ENCODE results near the gene SWI5. TPM values are rescaled to one million over a fixed set of nuclear protein-coding genes. Genes with fewer than 3 reads are reported as not detected.
A peak's percentile ranks its signal among the peaks of the same experiment; 100 is the strongest.
"Not testable (repeated sequence)": the region's sequence is repeated elsewhere in the genome, so short reads cannot be mapped to it uniquely, and the experiment has no call there.

SWI5 gene
- total RNA-seq = 14.7 TPM

DNA sequence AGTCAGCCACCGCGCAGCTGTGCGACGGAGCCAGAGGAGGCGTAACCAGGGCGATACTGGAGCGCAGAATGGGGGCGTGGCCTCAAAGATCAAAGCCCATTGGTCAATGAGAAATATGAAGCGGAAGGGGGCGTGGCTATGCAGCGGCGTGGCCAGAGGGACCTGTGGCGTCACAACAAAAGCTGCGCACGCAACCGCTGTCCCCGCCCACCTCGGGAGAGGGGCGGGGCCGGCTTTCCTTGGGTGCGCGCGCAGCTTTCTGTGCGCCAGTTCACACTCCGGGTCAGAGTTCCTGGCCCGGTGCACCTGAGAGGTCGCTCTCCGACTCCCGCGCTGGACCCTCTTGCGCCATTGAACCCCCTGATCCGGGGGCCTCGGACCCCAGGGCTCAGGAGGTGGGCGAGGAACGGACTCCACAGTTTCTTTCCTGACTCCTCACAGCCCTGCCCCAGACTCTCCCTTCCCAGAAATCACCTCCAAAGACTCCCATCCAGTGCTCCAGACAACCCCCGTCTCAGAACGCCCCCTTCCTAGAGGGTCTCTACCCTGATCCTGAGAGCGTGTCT lies at the start of gene SWI5:
Gene SWI5 (plus strand): TSS at position 269 of the 566 bp plus-strand sequence.
- peak; percentile 100 for DNase-seq

- no peak for DNase-seq
These were observed 49.7 kb upstream of the SWI5 start for GRCh38 chr9:128226412-128226801.

DNA sequence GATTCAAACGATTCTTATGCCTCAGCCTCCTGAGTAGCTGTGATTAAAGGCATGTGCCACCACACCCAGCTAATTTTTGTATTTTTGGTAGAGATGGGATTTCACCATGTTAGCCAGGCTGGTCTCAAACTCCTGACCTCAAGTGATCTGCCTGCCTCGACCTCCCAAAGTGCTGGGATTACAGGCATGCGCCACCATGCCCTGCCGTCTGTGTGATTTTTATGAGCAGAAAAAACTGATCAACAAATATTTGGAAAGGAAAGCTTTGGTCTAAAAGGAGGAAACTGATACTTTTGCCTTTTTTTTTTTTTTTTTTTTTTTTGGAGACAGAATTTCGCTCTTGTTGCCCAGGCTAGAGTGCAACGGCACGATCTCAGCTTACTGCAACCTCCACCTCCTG lies 45.2 kb upstream of the SWI5 start:
- DNase-seq = not testable (repeated sequence)

- peak; percentile 41 for DNase-seq
These were observed 44.2 kb upstream of the SWI5 start for GRCh38 chr9:128231638-128232527.

GRCh38 chr9:128232528-128233428 lies 43.3 kb upstream of the SWI5 start:
- DNase-seq = no peak

- no peak for DNase-seq
These were observed 42.2 kb upstream of the SWI5 start for GRCh38 chr9:128233817-128234406.

- no peak for DNase-seq
These were observed 34.0 kb upstream of the SWI5 start for GRCh38 chr9:128242124-128242523.

DNA sequence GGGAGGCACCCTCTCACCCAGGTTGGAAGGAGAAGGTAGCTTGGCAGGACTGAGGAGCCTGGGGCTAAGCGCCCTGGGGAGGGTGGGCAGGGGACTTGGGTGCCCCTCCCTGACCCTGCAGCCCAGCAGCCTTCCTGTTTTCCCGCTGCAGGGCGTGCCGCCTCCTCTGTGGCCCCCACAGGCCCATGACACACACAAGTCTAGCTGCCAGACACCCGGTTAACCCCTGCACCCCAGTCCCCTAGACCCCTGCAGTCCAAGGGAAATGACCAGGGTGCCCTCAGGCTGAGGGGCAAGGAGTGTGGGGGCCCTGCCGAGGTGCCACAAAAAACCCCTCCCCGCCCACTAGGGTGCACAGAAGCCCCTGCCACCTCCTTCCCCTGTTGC lies 33.3 kb upstream of the SWI5 start:
- DNase-seq = no peak

DNA sequence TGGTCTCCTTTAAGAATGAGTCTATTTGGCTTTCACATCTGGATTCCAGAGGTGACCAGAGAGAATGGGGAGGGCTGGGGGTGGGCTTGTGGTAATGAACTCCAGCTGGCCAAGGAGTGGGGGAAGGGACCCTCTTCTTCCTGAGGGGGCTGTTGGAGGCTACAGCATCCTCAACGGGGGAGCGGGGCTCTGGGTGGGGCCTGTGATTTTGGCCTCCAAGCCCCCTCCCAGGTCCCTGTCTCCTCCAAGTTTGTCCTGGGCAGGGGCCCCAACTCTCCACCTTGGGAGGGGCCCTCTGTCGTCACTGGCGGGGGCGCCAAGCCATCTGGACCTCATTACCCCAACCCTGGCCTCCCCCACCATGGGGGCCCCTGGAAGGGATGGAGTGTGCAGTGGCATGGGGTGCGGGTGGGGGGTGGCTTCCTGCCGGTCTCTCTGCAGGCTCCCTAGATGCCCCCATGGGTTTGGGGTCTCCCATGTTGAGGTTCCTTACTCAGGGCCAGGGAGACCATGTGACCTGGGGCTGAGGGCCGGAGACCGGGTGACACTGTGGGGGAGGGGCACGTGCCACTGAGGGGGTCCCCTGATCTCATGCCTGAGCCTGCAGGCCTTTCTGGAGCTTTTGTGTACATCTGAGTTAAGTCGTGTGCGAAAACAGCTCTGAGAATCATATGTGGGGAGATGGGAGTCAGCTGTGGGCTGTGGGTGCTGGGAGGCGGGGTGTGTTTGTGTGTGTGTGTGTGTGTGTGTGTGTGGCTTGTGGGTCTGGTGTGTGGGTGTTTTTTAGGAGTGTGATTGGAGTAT lies 32.7 kb upstream of the SWI5 start:
- DNase-seq = peak; percentile 84

GRCh38 chr9:128244091-128244836 lies 31.8 kb upstream of the SWI5 start:
- DNase-seq = no peak

- DNase-seq = peak; percentile 96
These were observed 31.2 kb upstream of the SWI5 start for GRCh38 chr9:128244837-128245231.

DNA sequence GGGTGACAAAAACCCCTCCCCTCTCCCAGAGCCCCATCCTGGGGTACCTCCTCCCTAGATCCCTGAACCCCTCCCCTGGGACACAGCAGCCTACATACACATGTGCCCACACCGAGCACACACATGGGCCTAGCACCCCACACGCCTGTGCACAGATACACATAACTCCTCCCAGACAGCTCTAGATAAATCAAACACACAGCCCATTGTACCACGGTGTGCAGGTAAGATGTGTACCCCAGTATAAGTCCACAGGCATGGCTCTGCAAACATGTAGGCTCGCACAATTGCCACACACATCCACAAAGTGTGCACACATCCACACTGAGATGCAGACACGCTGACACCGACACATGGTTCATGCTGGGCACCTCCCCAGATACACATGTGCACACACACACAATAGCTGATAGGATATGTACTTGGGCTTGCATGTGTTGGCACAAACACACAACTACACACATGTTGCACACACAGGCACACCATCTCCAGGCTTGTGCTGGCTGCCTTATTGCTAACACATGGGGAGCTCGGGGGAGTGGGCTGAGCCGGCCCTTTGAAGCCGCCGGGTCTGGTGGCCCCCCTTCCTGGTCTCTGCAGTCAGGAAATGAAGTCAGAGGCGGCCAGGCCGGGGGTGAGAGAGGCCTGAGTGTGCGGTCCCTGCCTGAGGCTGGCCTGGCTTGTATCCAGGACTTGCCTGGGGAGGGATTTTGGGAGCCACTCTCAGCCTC lies 30.5 kb upstream of the SWI5 start:
- DNase-seq = peak; percentile 87

GRCh38 chr9:128246471-128246870 lies 29.6 kb upstream of the SWI5 start:
- DNase-seq = no peak

DNA sequence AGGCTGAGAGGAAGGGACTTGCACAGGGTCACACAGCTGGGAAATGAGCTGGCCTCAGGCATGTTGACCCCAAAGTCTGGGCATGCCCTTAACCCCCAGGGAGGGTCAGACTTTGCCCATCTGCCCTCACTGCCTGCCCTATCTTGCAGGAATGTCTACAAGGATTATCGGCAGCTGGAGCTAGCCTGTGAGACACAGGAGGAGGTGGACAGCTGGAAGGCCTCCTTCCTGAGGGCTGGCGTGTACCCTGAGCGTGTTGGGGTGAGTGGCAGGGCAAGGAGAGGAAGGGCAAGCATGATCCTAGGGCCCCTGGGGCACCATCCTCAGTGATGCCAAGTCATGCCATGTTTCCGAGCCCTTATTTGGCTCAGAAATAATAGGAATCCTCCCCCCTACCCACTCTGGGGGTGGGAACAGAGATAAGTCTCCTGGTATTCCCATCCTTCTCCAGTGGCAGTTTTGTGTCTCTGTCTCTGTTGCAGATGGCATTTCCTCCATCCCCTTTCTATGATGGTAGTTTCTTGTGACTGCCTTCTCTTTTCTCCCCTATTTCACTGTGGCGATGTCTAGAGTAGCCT lies 28.8 kb upstream of the SWI5 start:
- DNase-seq = peak; percentile 63

- DNase-seq = no peak
These were observed 26.5 kb upstream of the SWI5 start for GRCh38 chr9:128249558-128249907.

DNA sequence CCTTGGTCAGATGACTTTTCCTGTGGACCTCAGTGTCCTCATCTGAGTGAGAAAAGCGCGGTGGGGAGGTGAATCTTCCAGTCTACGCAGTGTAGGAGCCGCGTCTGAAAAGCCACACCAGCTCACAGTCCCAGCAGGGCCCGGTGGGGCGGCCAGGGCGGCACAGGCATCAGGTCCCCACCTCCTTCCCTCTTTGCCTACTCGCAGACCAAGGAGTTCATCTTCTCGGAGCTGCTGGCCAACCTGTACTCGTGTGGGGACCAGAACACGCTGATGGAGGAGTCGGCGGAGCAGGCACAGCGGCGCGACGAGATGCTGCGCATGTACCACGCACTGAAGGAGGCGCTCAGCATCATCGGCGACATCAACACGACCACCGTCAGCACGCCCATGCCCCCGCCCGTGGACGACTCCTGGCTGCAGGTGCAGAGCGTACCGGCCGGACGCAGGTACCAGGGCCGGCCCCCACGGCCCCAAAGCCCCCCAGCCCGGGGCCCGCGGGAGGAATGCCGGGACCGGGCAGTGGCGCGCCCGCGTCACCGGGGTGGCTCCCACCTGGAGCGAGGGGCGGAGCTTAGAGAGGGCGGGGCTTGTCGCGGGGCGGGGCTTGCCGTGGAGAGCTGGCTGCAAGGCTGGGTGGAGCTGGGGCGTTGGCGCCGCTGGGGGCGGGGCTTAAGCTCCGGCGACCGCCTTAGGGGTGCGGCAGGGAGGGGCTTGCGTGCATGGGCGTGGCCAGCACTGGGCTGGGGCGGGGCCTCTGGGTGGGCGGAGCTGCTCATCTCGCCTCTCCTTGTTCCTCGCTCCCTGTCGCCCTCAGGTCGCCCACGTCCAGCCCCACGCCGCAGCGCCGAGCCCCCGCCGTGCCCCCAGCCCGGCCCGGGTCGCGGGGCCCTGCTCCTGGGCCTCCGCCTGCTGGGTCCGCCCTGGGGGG lies 25.9 kb upstream of the SWI5 start:
- peak; percentile 87 for DNase-seq

DNA sequence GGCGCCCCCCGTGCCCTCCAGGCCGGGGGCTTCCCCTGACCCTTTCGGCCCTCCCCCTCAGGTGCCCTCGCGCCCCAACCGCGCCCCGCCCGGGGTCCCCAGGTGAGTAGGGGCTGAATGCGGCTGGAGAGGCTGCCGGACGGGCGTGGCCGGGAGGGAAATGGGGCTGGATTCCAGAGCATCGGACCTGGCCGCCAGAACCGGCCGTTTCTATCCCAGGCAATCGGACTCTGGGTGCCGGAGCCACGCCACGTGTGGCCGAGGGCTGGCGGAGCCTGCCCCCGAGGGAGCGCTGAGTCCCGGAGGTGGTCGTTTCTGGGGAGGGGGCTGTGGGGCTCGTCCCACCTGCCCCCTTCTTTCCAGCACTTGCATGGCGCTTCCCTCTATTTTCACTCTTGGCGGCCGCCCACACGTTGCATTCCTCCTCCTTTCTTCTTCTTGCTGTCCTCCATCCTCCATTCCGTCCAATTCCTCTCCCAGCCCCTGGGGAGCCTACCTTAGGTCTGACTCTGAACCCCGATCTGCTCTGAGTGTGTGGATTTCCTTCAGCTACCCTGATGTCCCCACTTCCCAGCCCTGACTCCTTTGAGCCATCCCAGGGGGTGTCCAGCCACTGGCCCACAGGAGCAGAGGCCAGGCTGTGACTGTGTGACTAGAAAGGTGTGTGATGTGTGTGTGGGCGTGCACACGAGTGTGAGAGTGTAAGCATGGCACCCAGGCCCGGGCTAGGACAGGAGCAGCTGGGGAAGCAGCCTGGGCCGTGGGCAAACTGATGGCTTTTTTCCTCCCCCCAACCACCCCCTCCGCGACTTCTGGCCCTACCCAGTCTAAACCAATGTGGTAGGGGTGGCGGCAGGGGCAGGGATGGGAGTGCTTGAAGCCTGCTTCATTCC lies 25.0 kb upstream of the SWI5 start:
- DNase-seq = no peak

DNA sequence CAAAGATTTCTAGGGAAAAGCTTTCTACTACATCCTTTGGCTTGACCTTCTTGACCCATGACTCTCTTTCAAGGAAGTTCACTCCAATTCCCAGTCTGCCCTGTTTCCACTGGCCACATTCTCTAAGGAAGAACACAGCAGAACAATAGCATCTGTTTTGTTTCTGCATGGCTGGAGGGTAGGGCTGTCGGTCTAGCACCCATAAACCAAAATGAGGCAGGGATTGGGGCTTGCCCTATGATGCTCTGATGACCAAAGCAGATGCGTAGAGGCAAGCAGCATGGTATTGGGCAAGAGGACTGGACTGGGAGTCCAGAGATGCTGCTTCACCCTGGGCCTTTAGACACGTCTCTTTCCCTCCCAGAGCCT lies 24.4 kb upstream of the SWI5 start:
- DNase-seq = no peak
